ENCODE measurements around the gene PCMT1.

PCMT1 gene

DNA sequence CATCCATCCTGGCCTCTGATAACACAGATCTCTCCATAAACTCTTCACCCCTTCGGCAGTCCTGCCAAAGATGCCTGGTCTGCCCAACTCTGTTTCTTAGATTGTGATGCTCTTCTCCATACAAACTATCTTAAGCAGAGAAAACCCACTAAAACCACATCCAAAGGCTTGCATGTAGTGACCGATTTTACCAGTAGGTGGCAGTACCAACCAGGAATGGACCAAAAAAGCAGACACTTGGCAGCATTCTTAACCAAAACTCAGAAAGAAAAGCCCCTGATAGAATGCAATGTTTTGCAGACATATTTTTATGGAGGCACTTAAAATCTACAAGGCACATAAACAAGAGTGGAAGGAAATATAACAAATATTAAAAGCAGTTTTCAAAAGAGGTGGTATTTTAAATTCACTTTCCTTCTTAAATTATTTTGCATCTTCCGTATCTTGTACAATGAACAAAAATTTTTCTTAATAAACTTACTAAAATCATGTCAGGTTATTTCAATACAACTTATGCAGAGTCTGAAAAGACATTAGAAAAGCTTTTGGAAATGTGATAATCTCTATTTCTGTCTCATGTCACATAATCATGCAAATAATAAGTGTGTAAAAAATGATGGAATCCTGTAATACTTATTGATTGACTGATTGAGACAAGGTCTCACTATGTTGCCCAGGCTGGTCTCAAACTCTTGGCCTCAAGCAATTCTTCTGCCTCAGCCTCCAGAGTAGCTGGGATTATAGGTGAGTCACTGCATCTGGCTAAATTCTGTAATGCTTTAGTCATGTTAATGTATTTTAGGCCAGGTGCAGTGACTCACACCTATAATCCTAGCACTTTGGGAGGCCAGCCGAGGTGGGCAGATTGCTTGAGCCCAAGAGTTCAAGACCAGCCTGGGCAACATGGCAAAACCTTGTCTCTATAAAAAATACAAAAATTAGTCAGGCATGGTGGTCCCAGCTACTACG is 85.3 kb downstream of the PCMT1 start:
- no peak overlapping the region for H3K9ac ChIP-seq (ENCODE audit: low read depth, low read length)
- no peaks in the 10 kb centered on the region for H3K27me3 ChIP-seq (ENCODE audit: insufficient read depth, low read length, poor library complexity)
- peaks cover 5% of the 10 kb centered on the region for H3K4me1 ChIP-seq (ENCODE audit: insufficient read depth, low read length)
- H4K20me1 ChIP-seq (ENCODE audit: insufficient read depth, low read length), result 0 out of 2 replicates have a peak, but pooled peaks cover 4% of the 10 kb centered on the region
- H3K27ac ChIP-seq (ENCODE audit: low read length), result no peak overlapping the region
- H3K79me2 ChIP-seq (ENCODE audit: insufficient read depth, low read length), result no peaks in the 10 kb centered on the region
- H3K36me3 ChIP-seq (ENCODE audit: insufficient read depth, low read length), result no peaks in the 10 kb centered on the region
- H2AFZ ChIP-seq (ENCODE audit: low read depth, low read length), result no peak overlapping the region
- peak; percentile 92 for ATAC-seq (ENCODE audit: insufficient read depth, low read depth)
- no peak overlapping the region for H3K4me3 ChIP-seq (ENCODE audit: low read depth in 1 of 2, low read length in 2 of 2)
- no peak overlapping the region for H3K4me2 ChIP-seq (ENCODE audit: insufficient read depth, low read length)
- peak; percentile 84 for DNase-seq
- H3K9me3 ChIP-seq (ENCODE audit: insufficient read depth, low read length, severe bottlenecking), result no peaks in the 10 kb centered on the region
- no peak for TF ChIP-seq EZH2 (IDR thresholded peaks at IDR 0.05; ENCODE audit: borderline replicate concordance, low read depth, low read length, severe bottlenecking)
- TF ChIP-seq, protein P1, sequence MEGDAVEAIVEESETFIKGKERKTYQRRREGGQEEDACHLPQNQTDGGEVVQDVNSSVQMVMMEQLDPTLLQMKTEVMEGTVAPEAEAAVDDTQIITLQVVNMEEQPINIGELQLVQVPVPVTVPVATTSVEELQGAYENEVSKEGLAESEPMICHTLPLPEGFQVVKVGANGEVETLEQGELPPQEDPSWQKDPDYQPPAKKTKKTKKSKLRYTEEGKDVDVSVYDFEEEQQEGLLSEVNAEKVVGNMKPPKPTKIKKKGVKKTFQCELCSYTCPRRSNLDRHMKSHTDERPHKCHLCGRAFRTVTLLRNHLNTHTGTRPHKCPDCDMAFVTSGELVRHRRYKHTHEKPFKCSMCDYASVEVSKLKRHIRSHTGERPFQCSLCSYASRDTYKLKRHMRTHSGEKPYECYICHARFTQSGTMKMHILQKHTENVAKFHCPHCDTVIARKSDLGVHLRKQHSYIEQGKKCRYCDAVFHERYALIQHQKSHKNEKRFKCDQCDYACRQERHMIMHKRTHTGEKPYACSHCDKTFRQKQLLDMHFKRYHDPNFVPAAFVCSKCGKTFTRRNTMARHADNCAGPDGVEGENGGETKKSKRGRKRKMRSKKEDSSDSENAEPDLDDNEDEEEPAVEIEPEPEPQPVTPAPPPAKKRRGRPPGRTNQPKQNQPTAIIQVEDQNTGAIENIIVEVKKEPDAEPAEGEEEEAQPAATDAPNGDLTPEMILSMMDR (IDR thresholded peaks at IDR 0.05; ENCODE audit: borderline replicate concordance, extremely low read depth, low read length, poor library complexity, severe bottlenecking), result peak; percentile 96

DNA sequence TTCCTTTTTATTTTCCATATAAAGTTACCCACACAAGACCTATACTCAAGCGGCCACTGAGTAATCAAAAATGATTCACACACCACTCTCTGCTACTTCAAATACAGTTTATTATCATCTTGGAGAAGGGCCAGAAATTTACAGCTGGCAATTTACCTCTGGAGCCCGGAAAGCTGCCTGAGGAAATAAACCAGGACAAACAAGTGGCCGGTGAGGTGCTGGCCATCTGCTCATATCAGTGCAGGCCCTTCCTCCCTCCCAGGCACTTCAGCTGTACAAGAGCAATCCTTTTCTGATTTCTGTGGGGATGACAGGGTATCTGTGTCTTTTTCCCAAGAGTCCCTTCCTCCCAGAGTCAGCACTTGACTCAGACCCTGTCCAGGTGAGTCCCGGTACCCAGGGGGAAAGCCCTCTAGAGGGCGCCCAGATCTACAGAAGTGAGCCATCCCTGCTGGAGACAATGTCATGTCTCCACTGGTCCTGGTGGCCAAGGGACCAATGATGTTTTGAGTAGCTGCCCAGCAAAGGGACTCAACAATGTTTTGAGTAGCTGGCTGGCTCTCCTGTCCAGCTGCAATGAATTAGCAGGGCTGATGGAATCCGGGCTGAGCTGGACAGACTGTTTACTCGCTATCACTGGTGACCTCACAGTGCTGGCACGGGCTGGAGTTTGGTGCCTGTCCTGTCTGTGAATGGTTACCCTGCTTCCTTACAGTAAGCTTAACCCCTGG is 91.0 kb downstream of the PCMT1 start:
- no peaks in the 10 kb centered on the region for H4K20me1 ChIP-seq (ENCODE audit: insufficient read depth, low read length)
- no peaks in the 10 kb centered on the region for H3K9me3 ChIP-seq (ENCODE audit: insufficient read depth, low read length, severe bottlenecking)
- H3K27me3 ChIP-seq (ENCODE audit: insufficient read depth, low read length, poor library complexity), result no peaks in the 10 kb centered on the region
- no peaks in the 10 kb centered on the region for H3K36me3 ChIP-seq (ENCODE audit: insufficient read depth, low read length)
- ATAC-seq (ENCODE audit: insufficient read depth, low read depth) (peak; percentile 83), DNase-seq (peak; percentile 41)
- H3K4me3 ChIP-seq (ENCODE audit: low read depth in 1 of 2, low read length in 2 of 2), result no peak overlapping the region
- no peaks in the 10 kb centered on the region for H3K4me1 ChIP-seq (ENCODE audit: insufficient read depth, low read length)
- H3K27ac ChIP-seq (ENCODE audit: low read length), result no peak overlapping the region
- H3K9ac ChIP-seq (ENCODE audit: low read depth, low read length), result no peak overlapping the region
- TF ChIP-seq, protein P1 (IDR thresholded peaks at IDR 0.05; ENCODE audit: borderline replicate concordance, extremely low read depth, low read length, poor library complexity, severe bottlenecking), result peak; percentile 64
- TF ChIP-seq EZH2 (IDR thresholded peaks at IDR 0.05; ENCODE audit: borderline replicate concordance, low read depth, low read length, severe bottlenecking), result no peak
- no peak overlapping the region for H3K4me2 ChIP-seq (ENCODE audit: insufficient read depth, low read length)
- no peak overlapping the region for H2AFZ ChIP-seq (ENCODE audit: low read depth, low read length)
- H3K79me2 ChIP-seq (ENCODE audit: insufficient read depth, low read length), result no peaks in the 10 kb centered on the region

DNA sequence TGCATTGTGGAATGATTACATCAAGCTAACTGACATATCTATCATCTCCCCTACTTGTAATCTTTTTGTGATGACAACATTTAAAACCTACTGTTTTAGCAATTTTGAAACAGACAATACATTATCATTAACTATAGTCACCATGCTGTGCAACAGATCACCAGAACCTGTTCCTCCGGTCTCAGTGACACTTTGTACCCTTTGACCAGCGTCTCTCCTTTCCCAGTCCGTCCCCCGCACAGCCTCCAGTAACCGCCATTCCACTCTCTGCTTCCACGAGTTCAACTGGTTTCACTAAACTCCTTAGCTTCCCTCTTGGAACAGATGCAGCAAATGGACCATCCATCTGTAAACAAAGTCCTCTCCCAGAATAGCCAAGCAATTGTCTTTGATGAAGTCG is 92.8 kb downstream of the PCMT1 start:
- Histone ChIP-seq H3K27me3 (ENCODE audit: insufficient read depth, low read length, poor library complexity) (no peaks in the 10 kb centered on the region), H3K36me3 (ENCODE audit: insufficient read depth, low read length) (no peaks in the 10 kb centered on the region), H4K20me1 (ENCODE audit: insufficient read depth, low read length) (no peaks in the 10 kb centered on the region), H3K4me1 (ENCODE audit: insufficient read depth, low read length) (no peaks in the 10 kb centered on the region), H2AFZ (ENCODE audit: low read depth, low read length) (no peak overlapping the region), H3K27ac (ENCODE audit: low read length) (no peak overlapping the region), H3K4me3 (ENCODE audit: low read depth in 1 of 2, low read length in 2 of 2) (no peak overlapping the region), H3K79me2 (ENCODE audit: insufficient read depth, low read length) (no peaks in the 10 kb centered on the region), H3K9ac (ENCODE audit: low read depth, low read length) (no peak overlapping the region), H3K4me2 (ENCODE audit: insufficient read depth, low read length) (no peak overlapping the region), H3K9me3 (ENCODE audit: insufficient read depth, low read length, severe bottlenecking) (no peaks in the 10 kb centered on the region)
- no peak for ATAC-seq (ENCODE audit: insufficient read depth, low read depth)
- TF ChIP-seq EZH2 (IDR thresholded peaks at IDR 0.05; ENCODE audit: borderline replicate concordance, low read depth, low read length, severe bottlenecking), result no peak
- TF ChIP-seq, protein P1 (IDR thresholded peaks at IDR 0.05; ENCODE audit: borderline replicate concordance, extremely low read depth, low read length, poor library complexity, severe bottlenecking), result no peak
- DNase-seq, result no peak
